H9 (cell line): ENCODE measurements around the gene PFDN1. TPM values are rescaled to one million over a fixed set of nuclear protein-coding genes. Genes with fewer than 3 reads are reported as not detected.

ENCODE experiments used
- DNase-seq: peaks from one replicate; pipeline ENCODE4 v3.0.0-alpha.2; 2017
- H2AFZ ChIP-seq: one replicate; pipeline ENCODE4 v1.6.1; 2013; ENCODE audit warnings: mild to moderate bottlenecking, low read length, control low read depth, moderate library complexity
- H2AK5ac ChIP-seq: 2 replicates; pipeline ENCODE4 v1.6.1; 2013; ENCODE audit warnings: low read length, control low read depth, mixed read lengths; ENCODE audit not compliant: insufficient read length
- H2BK120ac ChIP-seq: one replicate; pipeline ENCODE4 v1.6.1; 2013; ENCODE audit warnings: low read depth, mild to moderate bottlenecking, low read length, control low read depth, inconsistent platforms; ENCODE audit not compliant: poor library complexity, severe bottlenecking
- H2BK12ac ChIP-seq: 2 replicates; pipeline ENCODE4 v1.6.1; 2013; ENCODE audit warnings: low read length, control low read depth, mixed read lengths, low read depth; ENCODE audit not compliant: insufficient read length
- H2BK15ac ChIP-seq: 2 replicates; pipeline ENCODE4 v1.6.1; 2013; ENCODE audit warnings: low read depth, low read length, control low read depth
- H2BK20ac ChIP-seq: one replicate; pipeline ENCODE4 v1.6.1; 2013; ENCODE audit warnings: low read depth, mild to moderate bottlenecking, low read length, control low read depth, inconsistent platforms; ENCODE audit not compliant: poor library complexity, severe bottlenecking
- H2BK5ac ChIP-seq: 2 replicates; pipeline ENCODE4 v1.6.1; 2013; ENCODE audit warnings: low read length, control low read depth, mixed read lengths; ENCODE audit not compliant: insufficient read length
- H3K14ac ChIP-seq: 2 replicates; pipeline ENCODE4 v1.6.1; 2013; ENCODE audit warnings: low read length, control low read depth; ENCODE audit not compliant: insufficient read depth
- H3K18ac ChIP-seq: 2 replicates; pipeline ENCODE4 v1.6.1; 2013; ENCODE audit warnings: low read depth, mild to moderate bottlenecking, mixed read lengths, low read length, control low read depth; ENCODE audit not compliant: insufficient read length
- H3K23ac ChIP-seq: 2 replicates; pipeline ENCODE4 v1.6.1; 2013; ENCODE audit warnings: low read length, control low read depth, mixed read lengths, low read depth; ENCODE audit not compliant: insufficient read length
- H3K23me2 ChIP-seq: 2 replicates; pipeline ENCODE4 v1.6.1; 2013; ENCODE audit warnings: low read depth, mild to moderate bottlenecking, mixed read lengths, low read length, control low read depth; ENCODE audit not compliant: insufficient read length, poor library complexity, severe bottlenecking
- H3K27ac ChIP-seq: 2 replicates; pipeline ENCODE4 v1.5.1; 2013; ENCODE audit warnings: low read length, control low read depth, mixed read lengths, low read depth; ENCODE audit not compliant: insufficient read length
- H3K27me3 ChIP-seq: 2 replicates; pipeline ENCODE4 v1.6.1; 2013; ENCODE audit warnings: low read length, control low read depth, inconsistent platforms; ENCODE audit not compliant: insufficient read depth
- H3K4ac ChIP-seq: 2 replicates; pipeline ENCODE4 v1.6.1; 2013; ENCODE audit warnings: low read depth, mild to moderate bottlenecking, control low read depth, inconsistent platforms, low read length, moderate library complexity
- H3K4me1 ChIP-seq: 2 replicates; pipeline ENCODE4 v1.6.1; 2013; ENCODE audit warnings: low read length, control low read depth, inconsistent platforms; ENCODE audit not compliant: insufficient read depth
- H3K4me2 ChIP-seq: 2 replicates; pipeline ENCODE4 v1.6.1; 2013; ENCODE audit warnings: low read length, control low read depth, mixed read lengths; ENCODE audit not compliant: insufficient read length, insufficient read depth
- H3K56ac ChIP-seq: 2 replicates; pipeline ENCODE4 v1.6.1; 2013; ENCODE audit warnings: low read depth, mild to moderate bottlenecking, mixed read lengths, low read length, control low read depth; ENCODE audit not compliant: insufficient read length
- H3K79me1 ChIP-seq: 2 replicates; pipeline ENCODE4 v1.6.1; 2013; ENCODE audit warnings: low read depth, mild to moderate bottlenecking, moderate library complexity, low read length, control low read depth, inconsistent platforms; ENCODE audit not compliant: insufficient read depth, poor library complexity, severe bottlenecking
- H3K79me2 ChIP-seq: 2 replicates; pipeline ENCODE4 v1.6.1; 2013; ENCODE audit warnings: low read length, control low read depth, inconsistent platforms; ENCODE audit not compliant: insufficient read depth
- H3K9ac ChIP-seq: 2 replicates; pipeline ENCODE4 v1.6.1; 2013; ENCODE audit warnings: low read length, control low read depth, mixed read lengths; ENCODE audit not compliant: insufficient read length; ENCODE audit errors: extremely low read depth
- H3K9me3 ChIP-seq: one replicate; pipeline ENCODE4 v1.6.1; 2013; ENCODE audit warnings: low read depth, low read length, inconsistent platforms; ENCODE audit not compliant: control insufficient read depth
- H3T11ph ChIP-seq: one replicate; pipeline ENCODE4 v1.6.1; 2013; ENCODE audit warnings: mild to moderate bottlenecking, low read length, control low read depth, inconsistent platforms
- H4K20me1 ChIP-seq: one replicate; pipeline ENCODE4 v1.6.1; 2013; ENCODE audit not compliant: control insufficient read depth, insufficient read length, insufficient read depth
- H4K5ac ChIP-seq: 2 replicates; pipeline ENCODE4 v1.6.1; 2013; ENCODE audit warnings: low read depth, mild to moderate bottlenecking, mixed read lengths, low read length, control low read depth; ENCODE audit not compliant: insufficient read length
- H4K8ac ChIP-seq: replicated peaks from 2 replicates; pipeline ENCODE4 v1.6.1; 2013; ENCODE audit warnings: low read length, control low read depth, mixed read lengths, low read depth; ENCODE audit not compliant: insufficient read length
- H4K91ac ChIP-seq: 2 replicates; pipeline ENCODE4 v1.6.1; 2013; ENCODE audit warnings: low read depth, mild to moderate bottlenecking, moderate library complexity, mixed read lengths, low read length, control low read depth; ENCODE audit not compliant: insufficient read length
- H3K27ac Mint-ChIP-seq, 3 experiments: 2 replicates in 2 of 3; 3 replicates in 1 of 3; pipeline ENCODE4 v1.8.0; 2020 to 2021; ENCODE audit warnings: mixed read lengths in 3 of 3, mild to moderate bottlenecking in 1 of 3, moderate library complexity in 1 of 3
- H3K27me3 Mint-ChIP-seq: 2 replicates; pipeline ENCODE4 v1.8.0; 2021; ENCODE audit warnings: low read depth, mild to moderate bottlenecking, moderate library complexity, mixed read lengths
- H3K36me3 Mint-ChIP-seq, 3 experiments: 2 replicates in 2 of 3; 3 replicates in 1 of 3; pipeline ENCODE4 v1.8.0; 2020 to 2021; ENCODE audit warnings: low read depth in 3 of 3, mixed read lengths in 3 of 3; ENCODE audit not compliant: insufficient read depth in 1 of 3
- H3K4me1 Mint-ChIP-seq, 2 experiments: 2 replicates each; pipeline ENCODE4 v1.8.0; 2020; ENCODE audit warnings: mixed read lengths in 2 of 2
- H3K4me3 Mint-ChIP-seq, 2 experiments: 2 replicates in 1 of 2; 3 replicates in 1 of 2; pipeline ENCODE4 v1.8.0; 2020 to 2021; ENCODE audit warnings: mild to moderate bottlenecking in 2 of 2, mixed read lengths in 2 of 2, moderate library complexity in 1 of 2
- H3K9me3 Mint-ChIP-seq, 2 experiments: 2 replicates in 1 of 2; 3 replicates in 1 of 2; pipeline ENCODE4 v1.8.0; 2020; ENCODE audit warnings: mild to moderate bottlenecking in 2 of 2, mixed read lengths in 2 of 2, moderate library complexity in 1 of 2
- CTCF ChIP-seq: fragments of 200-600 bp; sonication (generic); conservative IDR thresholded peaks from 3 replicates; pipeline ENCODE4 v1.8.0; 2021; ENCODE audit warnings: antibody characterized with exemption, mild to moderate bottlenecking
- WGBS: extraction: QIAGEN DNeasy Blood & Tissue Kit; methylation state at CpG from one replicate; pipeline ENCODE4 v1.1.7; 2013; ENCODE audit warnings: missing lambda C conversion rate, low lambda C conversion rate, mixed read lengths; ENCODE audit not compliant: insufficient read length; ENCODE audit errors: extremely low coverage; 5-methylcytosine and 5-hydroxymethylcytosine counted together
- total RNA-seq: library from RNA; stranded (reverse); gene quantifications from 2 replicates; pipeline ENCODE4 v1.2.1, GENCODE V29; 2021

The PFDN1 gene
- total RNA-seq, 1 experiment from 2014 or later, result 58.3 TPM

- Histone ChIP-seq H3K27me3 (no peaks in the 10 kb centered on the region), H3K79me1 (no peaks in the 10 kb centered on the region), H2BK20ac (no peak overlapping the region), H2BK15ac (no peak overlapping the region), H3K27ac (no peak overlapping the region), H3K18ac (no peak overlapping the region), H3K9me3 (no peaks in the 10 kb centered on the region), H3K4ac (no peak overlapping the region), H3K9ac (no peak overlapping the region), H3K23ac (no peak overlapping the region), H2BK120ac (no peak overlapping the region), H4K8ac (no peak overlapping the region), H3K14ac (no peak overlapping the region), H3K4me2 (no peak overlapping the region), H3K4me1 (no peaks in the 10 kb centered on the region; the same call in 1 of the 2 replicates), H2AFZ (no peak overlapping the region), H4K20me1 (no peaks in the 10 kb centered on the region), H2BK12ac (no peak overlapping the region), H4K91ac (no peak overlapping the region), H4K5ac (no peak overlapping the region), H3K56ac (no peak overlapping the region), H3K23me2 (no peaks in the 10 kb centered on the region), H2BK5ac (no peak overlapping the region), H3K79me2 (no peaks in the 10 kb centered on the region), H2AK5ac (no peak overlapping the region), H3T11ph (no peak overlapping the region)
- peak overlapping the region in 1 of 3 experiments; percentile 69; a peak in 3 of 7 replicates for H3K27ac Mint-ChIP-seq
- H3K4me3 Mint-ChIP-seq, result no peak overlapping the region
- TF ChIP-seq CTCF, result no peak
- H3K27me3 Mint-ChIP-seq, result no peaks in the 10 kb centered on the region
- H3K36me3 Mint-ChIP-seq, result no peaks in the 10 kb centered on the region
- H3K9me3 Mint-ChIP-seq, result no peaks in the 10 kb centered on the region; a peak in 1 of 5 replicates
- DNase-seq, result no peak
- no CpG with 5 or more reads among the region's 9 CpGs for WGBS
- H3K4me1 Mint-ChIP-seq, result peaks cover 18 to 19% of the 10 kb centered on the region in 2 experiments
These were observed 83.6 kb downstream of the PFDN1 start for GRCh38 chr5:140219068-140219991.
